Lower lobe of right lung (tissue), 2 donors: ENCODE results near the gene FITM1. TPM values are rescaled to one million over a fixed set of nuclear protein-coding genes. Genes with fewer than 3 reads are reported as not detected.

Experiments used
- ATAC-seq, 2 donors: fragments of 200-7000 bp; cut with Tn5 transposase; one replicate each; pipeline ENCODE4 v1.9.1; 2020 to 2022; ENCODE audit warnings: mild to moderate bottlenecking in 2 of 2, moderate library complexity in 2 of 2
- DNase-seq: peaks from one replicate; pipeline ENCODE4 v3.0.0-alpha.2; 2020
- H3K27ac ChIP-seq: fragments of 200-600 bp; one replicate; pipeline ENCODE4 v1.8.0; 2022
- H3K27me3 ChIP-seq: fragments of 200-600 bp; one replicate; pipeline ENCODE4 v1.8.0; 2022; ENCODE audit warnings: low read depth
- H3K36me3 ChIP-seq: fragments of 200-600 bp; one replicate; pipeline ENCODE4 v1.8.0; 2022; ENCODE audit warnings: mild to moderate bottlenecking
- H3K4me1 ChIP-seq: fragments of 200-600 bp; one replicate; pipeline ENCODE4 v1.8.0; 2022
- H3K4me3 ChIP-seq: fragments of 200-600 bp; one replicate; pipeline ENCODE4 v1.8.0; 2022; ENCODE audit warnings: mild to moderate bottlenecking
- H3K9me3 ChIP-seq: fragments of 200-600 bp; one replicate; pipeline ENCODE4 v1.8.0; 2022
- intact Hi-C: fragments of 100-400 bp; cut with DNase I; formaldehyde crosslinking; loops from one replicate; pipeline ENCODE4 v1.11.0; 2022
- total RNA-seq: library from RNA; stranded (reverse); fragmentation: NEBNext Ultra II Directional; extraction: Animal tissue kit (Norgen Biotek cat#: 25700); gene quantifications from one replicate; pipeline ENCODE4 v1.2.1, GENCODE V29; 2021
- TF ChIP-seq, protein P1 (sequence below): fragments of 200-600 bp; IDR thresholded peaks from one replicate; pipeline ENCODE4 v1.8.0; 2022; ENCODE audit warnings: antibody characterized with exemption, mild to moderate bottlenecking
- donor health status: DM: no; HTN: yes; CAD: no; lungs with severe emphysema.

The FITM1 gene
- total RNA-seq, 1 donor from 2014 or later, result 0.97 TPM

DNA sequence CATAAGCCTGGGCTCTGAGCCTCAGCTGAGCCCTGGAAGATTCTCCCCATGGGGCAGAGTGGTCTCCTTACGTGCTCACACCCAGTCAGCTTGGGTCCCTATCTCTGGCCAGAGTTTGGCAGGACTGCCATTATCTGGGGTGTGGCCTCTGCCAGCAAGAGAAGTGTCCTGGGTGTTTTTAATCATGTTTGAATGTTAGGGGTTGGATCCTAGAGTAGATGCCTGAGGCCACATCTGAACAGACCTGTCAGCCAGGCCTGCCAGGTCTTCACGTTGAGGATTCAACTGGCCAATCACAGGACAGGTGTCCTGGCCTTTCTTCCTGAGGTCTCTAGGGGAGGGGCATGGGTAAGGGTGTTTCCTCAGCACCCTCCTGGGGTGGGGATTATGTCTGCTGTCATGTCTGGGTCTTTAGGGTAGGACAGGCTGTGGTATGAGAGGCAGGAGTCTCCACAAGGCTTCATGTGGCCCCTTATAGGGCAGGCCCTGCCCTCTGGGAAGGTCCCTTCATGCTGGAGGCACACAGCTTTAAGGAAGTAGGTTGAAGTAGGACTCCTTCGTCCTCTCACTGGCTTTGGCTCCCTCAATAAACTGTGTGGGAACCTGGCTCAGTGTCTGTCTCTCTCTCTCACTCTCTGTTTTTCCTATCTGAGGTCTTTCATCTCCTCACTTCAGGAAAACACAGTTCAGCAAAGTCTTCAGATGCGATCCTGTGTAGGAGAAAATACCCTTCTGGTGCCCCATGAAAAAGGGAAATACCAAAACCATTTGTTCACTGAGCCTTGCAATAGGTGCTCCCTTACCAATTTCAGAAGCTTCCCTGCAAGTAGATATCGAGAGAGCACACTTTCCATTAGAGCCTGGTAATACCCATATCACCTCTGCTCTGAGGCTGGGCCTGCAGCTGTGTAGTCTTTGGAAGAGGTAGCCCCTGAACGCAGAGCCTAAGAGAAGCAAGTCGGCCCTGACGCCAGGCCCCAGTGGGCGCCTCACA, 6.7 kb upstream of the FITM1 start:
- intact Hi-C loops, result no loop called here
- TF ChIP-seq, protein P1, sequence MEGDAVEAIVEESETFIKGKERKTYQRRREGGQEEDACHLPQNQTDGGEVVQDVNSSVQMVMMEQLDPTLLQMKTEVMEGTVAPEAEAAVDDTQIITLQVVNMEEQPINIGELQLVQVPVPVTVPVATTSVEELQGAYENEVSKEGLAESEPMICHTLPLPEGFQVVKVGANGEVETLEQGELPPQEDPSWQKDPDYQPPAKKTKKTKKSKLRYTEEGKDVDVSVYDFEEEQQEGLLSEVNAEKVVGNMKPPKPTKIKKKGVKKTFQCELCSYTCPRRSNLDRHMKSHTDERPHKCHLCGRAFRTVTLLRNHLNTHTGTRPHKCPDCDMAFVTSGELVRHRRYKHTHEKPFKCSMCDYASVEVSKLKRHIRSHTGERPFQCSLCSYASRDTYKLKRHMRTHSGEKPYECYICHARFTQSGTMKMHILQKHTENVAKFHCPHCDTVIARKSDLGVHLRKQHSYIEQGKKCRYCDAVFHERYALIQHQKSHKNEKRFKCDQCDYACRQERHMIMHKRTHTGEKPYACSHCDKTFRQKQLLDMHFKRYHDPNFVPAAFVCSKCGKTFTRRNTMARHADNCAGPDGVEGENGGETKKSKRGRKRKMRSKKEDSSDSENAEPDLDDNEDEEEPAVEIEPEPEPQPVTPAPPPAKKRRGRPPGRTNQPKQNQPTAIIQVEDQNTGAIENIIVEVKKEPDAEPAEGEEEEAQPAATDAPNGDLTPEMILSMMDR, result no peak
- Histone ChIP-seq H3K9me3 (no peaks in the 10 kb centered on the region), H3K36me3 (peaks cover 61% of the 10 kb centered on the region), H3K4me3 (no peak overlapping the region), H3K27me3 (no peaks in the 10 kb centered on the region), H3K27ac (no peak overlapping the region), H3K4me1 (no peaks in the 10 kb centered on the region)
- ATAC-seq (peak in 1 of 2 donors; percentile 20), DNase-seq (no peak)

DNA sequence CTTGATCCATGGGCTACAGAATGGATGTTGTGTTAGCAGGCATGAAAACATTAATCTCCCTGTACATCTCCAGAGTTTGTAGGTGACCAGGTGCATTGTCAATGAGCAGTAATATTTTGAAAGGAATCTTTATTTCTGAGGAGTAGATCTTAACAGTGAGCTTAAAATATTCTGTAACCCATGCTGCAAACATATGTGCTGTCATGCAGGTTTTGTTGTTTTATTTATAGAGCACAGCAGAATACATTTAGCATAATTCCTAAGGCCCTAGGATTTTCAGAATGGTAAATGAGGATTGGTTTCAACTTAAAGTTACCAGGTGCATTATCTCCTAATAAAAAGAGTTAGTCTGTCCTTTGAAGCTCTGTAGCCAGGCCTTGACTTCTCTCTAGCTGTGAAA, 3.5 kb upstream of the FITM1 start:
- Histone ChIP-seq H3K27me3 (no peaks in the 10 kb centered on the region), H3K4me3 (no peak overlapping the region), H3K9me3 (no peaks in the 10 kb centered on the region), H3K27ac (no peak overlapping the region), H3K4me1 (peaks cover 5% of the 10 kb centered on the region), H3K36me3 (peaks cover 29% of the 10 kb centered on the region)
- TF ChIP-seq, protein P1, result no peak
- intact Hi-C loops, result no loop called here
- DNase-seq, result no peak
- no peak for ATAC-seq

DNA sequence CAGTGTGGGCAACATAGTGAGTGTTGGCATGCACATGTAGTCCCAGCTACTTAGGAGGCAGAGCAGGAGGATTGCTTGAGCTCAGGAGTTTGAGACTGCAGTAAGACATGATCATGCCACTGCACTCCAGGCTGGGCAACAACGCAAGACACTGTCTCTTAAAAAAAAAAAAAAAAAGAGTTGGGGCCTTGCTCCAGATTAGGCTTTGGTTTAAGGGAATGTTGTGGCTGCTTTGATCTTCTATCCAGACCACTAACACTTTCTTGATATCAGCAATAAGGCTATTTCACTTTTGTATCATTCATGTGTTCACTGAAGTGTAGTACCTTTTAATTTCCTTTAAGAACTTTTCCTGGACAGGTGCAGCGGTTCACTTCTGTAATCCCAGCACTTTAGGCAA, 2.8 kb upstream of the FITM1 start:
- DNase-seq (no peak), ATAC-seq (no peak)
- Histone ChIP-seq H3K27ac (no peak overlapping the region), H3K9me3 (no peaks in the 10 kb centered on the region), H3K4me1 (peaks cover 5% of the 10 kb centered on the region), H3K36me3 (peaks cover 21% of the 10 kb centered on the region), H3K27me3 (no peaks in the 10 kb centered on the region), H3K4me3 (no peak overlapping the region)
- intact Hi-C loops, result no loop called here
- TF ChIP-seq, protein P1, result no peak

DNA sequence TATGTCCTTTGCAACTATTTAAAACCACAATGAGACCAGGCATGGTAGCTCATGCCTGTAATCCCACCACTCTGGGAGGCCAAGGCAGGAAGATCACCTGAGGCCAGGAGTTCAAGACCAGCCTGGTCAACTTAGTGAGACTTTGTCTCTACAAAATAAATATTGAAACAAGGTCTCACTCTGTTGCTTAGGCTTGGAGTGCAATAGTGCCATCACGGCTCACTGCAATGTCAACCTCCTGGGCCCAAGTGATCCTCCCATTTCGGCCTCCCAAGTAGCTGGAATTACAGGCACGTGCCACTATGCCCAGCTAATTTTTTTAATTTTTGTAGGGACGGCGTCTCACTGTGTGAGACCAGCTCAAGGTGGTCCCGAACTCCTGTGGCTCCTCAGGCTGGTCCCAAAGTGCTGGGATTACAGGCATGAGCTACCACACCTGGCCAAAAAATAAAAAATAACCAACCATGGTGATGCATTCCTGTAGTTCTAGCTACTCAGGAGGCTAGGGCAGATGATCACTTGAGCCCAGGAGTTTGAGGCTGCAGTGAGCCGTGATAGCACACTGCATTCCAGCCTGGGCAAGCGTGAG, 955 bp upstream of the FITM1 start:
- H3K27ac ChIP-seq, result no peak overlapping the region
- H3K4me1 ChIP-seq, result peaks cover 5% of the 10 kb centered on the region
- no peaks in the 10 kb centered on the region for H3K9me3 ChIP-seq
- no peaks in the 10 kb centered on the region for H3K27me3 ChIP-seq
- TF ChIP-seq, protein P1, result no peak
- no peak overlapping the region for H3K4me3 ChIP-seq
- intact Hi-C loops, result no loop called here
- peaks cover 3% of the 10 kb centered on the region for H3K36me3 ChIP-seq
- DNase-seq, result no peak
- no peak for ATAC-seq

DNA sequence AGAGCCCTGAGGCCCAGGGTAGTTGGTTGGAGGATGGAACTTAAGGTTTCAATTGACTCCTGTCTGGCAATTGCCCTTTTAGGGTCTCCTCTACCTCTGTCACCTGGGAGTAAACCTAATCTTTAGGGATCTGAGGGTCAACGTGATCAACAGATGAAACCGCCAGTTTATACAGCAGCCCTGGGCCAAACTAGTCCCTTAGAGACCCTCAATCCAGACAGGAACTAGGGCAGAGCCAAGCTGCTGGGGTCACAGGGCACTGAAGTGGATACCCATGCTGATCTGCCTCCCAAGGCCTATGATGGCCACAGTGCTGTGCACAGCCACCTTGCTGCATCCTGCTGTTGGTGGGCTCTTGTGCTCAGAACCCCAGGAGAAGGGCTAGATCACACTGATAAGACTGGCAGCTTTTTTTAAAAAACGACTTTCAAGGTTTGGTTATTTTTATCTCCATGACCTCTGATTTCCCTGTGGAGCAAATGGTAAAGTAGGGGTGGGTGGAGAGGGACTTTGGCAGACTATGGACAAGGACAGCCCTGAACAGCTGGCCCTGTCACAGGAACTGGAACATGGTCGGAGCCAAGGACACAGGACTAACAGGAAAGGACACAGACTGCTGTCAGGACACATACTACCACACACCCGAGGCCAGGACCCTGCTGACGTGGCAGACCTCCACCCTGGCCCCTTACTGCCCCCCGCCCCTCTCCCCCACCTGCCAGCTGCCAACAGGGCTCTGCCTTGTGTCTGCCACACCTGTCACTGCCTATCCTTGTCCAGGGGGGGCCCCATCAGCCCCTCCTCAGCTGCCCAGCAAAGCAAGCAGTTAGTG, 474 bp downstream of the FITM1 start:
- TF ChIP-seq, protein P1, result no peak
- DNase-seq (no peak), ATAC-seq (no peak)
- no peaks in the 10 kb centered on the region for H3K27me3 ChIP-seq
- intact Hi-C loops, result no loop called here
- H3K36me3 ChIP-seq, result no peaks in the 10 kb centered on the region
- no peak overlapping the region for H3K4me3 ChIP-seq
- peak overlapping the region; percentile 72 for H3K27ac ChIP-seq
- H3K9me3 ChIP-seq, result no peaks in the 10 kb centered on the region
- H3K4me1 ChIP-seq, result peaks cover 11% of the 10 kb centered on the region
